ENCODE data around the gene TMEM101.

- TF ChIP-seq CTCF (IDR thresholded peaks at IDR 0.05) (no peak), POLR2A (IDR thresholded peaks at IDR 0.05) (no peak)
These were observed 52.3 kb downstream of the TMEM101 start for GRCh38 chr17:43962479-43962878.
